Mucosa of descending colon (tissue), 3 donors: Measurements from ENCODE around the gene SOX8. TPM values are rescaled to one million over a fixed set of nuclear protein-coding genes. Genes with fewer than 3 reads are reported as not detected.

Experiments
- ATAC-seq: fragments of 200-7000 bp; cut with Tn5 transposase; one replicate; pipeline ENCODE4 v1.9.1; 2020; ENCODE audit warnings: mild to moderate bottlenecking, moderate library complexity
- DNase-seq, 3 donors: peaks; one replicate each; pipeline ENCODE4 v3.0.0-alpha.2; 2020
- H3K36me3 ChIP-seq: fragments of 200-600 bp; one replicate; pipeline ENCODE4 v1.8.0; 2021; ENCODE audit warnings: low read depth, mild to moderate bottlenecking
- H3K4me1 ChIP-seq: fragments of 200-600 bp; one replicate; pipeline ENCODE4 v1.8.0; 2021; ENCODE audit warnings: low read depth, mild to moderate bottlenecking
- H3K4me3 ChIP-seq: fragments of 200-600 bp; one replicate; pipeline ENCODE4 v1.8.0; 2021; ENCODE audit warnings: mild to moderate bottlenecking
- H3K9me3 ChIP-seq: fragments of 200-600 bp; one replicate; pipeline ENCODE4 v1.8.0; 2021; ENCODE audit warnings: mild to moderate bottlenecking
- intact Hi-C, 2 donors: fragments of 100-400 bp; cut with DNase I in 1 of 2; cut with micrococcal nuclease in 1 of 2; formaldehyde crosslinking; loops; one replicate each; pipeline versions ENCODE4 v1.11.0 to v1.11.1; 2022; cut with DNase I, micrococcal nuclease
- total RNA-seq, 3 donors: library from RNA; stranded (reverse); fragmentation: NEBNext Ultra II Directional in 2 of 3; extraction: Animal tissue kit (Norgen Biotek cat#: 25700) in 2 of 3; gene quantifications; one replicate each; pipeline versions ENCODE4 v1.2.1 to v1.2.4, GENCODE V29; 2021 to 2023
- TF ChIP-seq, protein P1 (sequence below): fragments of 200-600 bp; IDR thresholded peaks from one replicate; pipeline ENCODE4 v1.8.0; 2022; ENCODE audit warnings: antibody characterized with exemption, mild to moderate bottlenecking
- donor health status: DM: no; HTN: no; CAD: no; lungs with moderate emphysema.
- donor health status: DM: no; HTN: no; CAD: no.
- donor health status: DM: no; HTN: yes; CAD: no.

The SOX8 gene
- total RNA-seq, 3 donors from 2014 or later: 0.67 to 3.1 (median 0.75) TPM

DNA sequence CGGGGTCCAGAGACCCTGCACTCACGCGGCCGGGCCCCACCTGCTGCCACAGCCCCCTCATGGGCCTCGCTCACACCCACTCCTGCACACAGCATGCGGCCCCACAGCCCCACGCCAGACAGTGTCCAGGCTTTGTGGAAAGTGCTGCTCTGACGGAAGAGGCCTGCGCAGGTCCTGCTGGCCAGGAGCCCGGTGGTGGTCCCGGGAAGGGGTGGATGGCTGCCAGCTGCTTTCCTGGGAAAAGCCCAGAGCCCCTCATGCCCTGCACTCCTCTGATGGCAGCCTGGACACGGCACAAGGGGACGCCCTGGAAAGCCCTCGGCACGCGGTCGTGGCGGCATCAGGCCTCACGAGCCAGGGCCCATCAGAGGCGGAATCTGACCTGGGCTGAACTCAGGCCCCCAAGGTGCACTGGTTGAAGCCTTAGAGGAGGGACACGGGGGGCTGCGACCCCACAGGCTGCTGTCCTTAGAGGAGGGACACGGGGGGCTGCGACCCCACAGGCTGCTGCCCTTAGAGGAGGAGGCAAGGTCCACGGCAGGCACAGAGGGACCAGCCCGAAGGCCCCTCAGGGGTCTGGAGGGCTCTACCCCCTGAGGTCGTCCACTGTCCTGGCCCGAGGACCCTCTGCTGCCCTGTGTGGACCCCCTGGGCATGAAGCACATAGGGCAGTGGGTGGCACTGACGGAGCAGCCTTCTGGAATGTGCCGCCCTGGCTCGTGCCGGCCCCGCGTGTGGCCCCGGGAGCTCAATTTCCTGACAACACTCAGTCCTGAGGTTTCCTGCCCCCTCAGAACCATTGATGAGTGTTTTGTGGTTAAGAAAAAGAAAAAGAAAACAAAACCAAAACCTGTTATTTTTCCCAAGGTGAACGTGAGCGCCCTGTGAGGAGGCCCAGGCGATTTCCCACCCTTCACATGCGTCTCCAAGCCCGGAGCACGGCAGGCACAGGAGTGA is 22.1 kb downstream of the SOX8 start:
- H3K36me3 ChIP-seq: no peaks in the 10 kb centered on the region
- no peaks in the 10 kb centered on the region for H3K9me3 ChIP-seq
- DNase-seq: no peak
- TF ChIP-seq, protein P1, sequence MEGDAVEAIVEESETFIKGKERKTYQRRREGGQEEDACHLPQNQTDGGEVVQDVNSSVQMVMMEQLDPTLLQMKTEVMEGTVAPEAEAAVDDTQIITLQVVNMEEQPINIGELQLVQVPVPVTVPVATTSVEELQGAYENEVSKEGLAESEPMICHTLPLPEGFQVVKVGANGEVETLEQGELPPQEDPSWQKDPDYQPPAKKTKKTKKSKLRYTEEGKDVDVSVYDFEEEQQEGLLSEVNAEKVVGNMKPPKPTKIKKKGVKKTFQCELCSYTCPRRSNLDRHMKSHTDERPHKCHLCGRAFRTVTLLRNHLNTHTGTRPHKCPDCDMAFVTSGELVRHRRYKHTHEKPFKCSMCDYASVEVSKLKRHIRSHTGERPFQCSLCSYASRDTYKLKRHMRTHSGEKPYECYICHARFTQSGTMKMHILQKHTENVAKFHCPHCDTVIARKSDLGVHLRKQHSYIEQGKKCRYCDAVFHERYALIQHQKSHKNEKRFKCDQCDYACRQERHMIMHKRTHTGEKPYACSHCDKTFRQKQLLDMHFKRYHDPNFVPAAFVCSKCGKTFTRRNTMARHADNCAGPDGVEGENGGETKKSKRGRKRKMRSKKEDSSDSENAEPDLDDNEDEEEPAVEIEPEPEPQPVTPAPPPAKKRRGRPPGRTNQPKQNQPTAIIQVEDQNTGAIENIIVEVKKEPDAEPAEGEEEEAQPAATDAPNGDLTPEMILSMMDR: no peak
- peak; percentile 37 for ATAC-seq
- no peaks in the 10 kb centered on the region for H3K4me1 ChIP-seq
- intact Hi-C loops: no loop called here
- H3K4me3 ChIP-seq: no peak overlapping the region

DNA sequence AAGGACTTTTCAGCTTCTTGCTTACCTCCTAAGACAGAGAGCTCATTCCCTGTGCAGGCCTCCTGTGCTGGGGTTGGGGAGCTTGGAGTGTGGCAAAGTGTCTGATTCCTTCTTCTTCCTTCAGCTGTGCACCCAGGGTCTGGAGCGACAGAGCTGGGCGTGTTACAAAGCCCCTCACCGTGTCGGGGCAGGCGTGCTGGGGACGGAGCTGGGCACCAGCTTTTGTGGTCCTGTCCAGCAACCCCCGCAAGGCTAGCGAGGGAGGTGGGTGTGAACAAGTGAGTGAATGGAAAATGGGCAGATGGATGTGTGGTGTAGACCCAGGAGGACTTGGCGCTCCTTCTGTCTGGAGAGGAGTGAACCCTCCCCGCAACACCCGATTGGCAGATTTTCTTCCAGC is 23.7 kb downstream of the SOX8 start:
- intact Hi-C loops: no loop called here
- ATAC-seq (no peak), DNase-seq (no peak)
- H3K4me1 ChIP-seq: no peaks in the 10 kb centered on the region
- TF ChIP-seq, protein P1: no peak
- H3K36me3 ChIP-seq: no peaks in the 10 kb centered on the region
- no peaks in the 10 kb centered on the region for H3K9me3 ChIP-seq
- no peak overlapping the region for H3K4me3 ChIP-seq

DNA sequence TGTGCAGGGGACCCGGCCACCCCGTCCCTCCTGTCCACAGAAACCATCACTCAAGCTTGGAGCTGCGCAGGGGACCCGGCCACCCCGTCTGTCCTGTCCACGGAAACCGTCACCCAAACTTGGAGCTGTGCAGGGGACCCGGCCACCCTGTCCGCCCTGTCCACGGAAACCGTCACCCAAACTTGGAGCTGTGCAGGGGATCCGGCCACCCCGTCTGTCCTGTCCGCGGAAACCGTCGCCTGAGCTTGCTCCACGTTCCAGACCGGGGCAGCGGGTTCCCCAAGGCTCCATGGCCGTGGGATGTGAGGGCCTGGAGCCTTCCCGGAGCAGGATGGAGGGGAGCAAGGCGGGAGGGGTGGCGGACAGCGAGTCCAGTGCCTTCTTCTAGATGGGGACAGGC is 25.2 kb downstream of the SOX8 start:
- TF ChIP-seq, protein P1: no peak
- DNase-seq: no peak
- no peak for ATAC-seq
- H3K9me3 ChIP-seq: no peaks in the 10 kb centered on the region
- intact Hi-C loops: no loop called here
- H3K36me3 ChIP-seq: no peaks in the 10 kb centered on the region
- no peak overlapping the region for H3K4me3 ChIP-seq
- H3K4me1 ChIP-seq: no peaks in the 10 kb centered on the region

DNA sequence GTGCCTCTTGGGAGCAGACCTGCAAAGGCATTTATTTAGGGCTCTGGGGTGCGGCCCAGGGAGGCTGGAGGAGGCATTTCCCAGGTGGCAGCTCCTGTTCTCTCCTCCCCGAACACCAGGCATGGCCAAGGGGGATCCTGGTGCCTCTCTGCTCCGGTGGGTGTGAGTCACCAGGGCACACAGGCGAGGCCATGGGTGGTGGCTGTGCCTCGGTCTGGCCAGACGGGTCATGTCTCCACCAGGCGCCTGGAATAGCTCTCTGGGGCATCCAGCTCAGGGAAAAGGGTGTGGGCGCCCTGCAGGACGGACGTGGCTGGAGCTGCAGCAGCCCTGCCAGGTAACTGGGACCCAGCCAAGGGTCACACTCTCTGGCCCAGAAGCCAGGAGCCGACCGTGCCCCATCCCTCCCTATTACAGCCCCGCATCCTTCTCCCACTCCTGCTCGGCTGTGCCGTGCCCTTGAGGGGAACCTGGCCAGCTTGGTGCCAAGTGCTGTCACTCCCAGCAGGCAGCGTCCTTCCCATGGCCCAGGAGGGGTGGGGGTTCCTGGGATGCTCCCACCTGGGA is 25.8 kb downstream of the SOX8 start:
- H3K9me3 ChIP-seq: no peaks in the 10 kb centered on the region
- TF ChIP-seq, protein P1: no peak
- no peak overlapping the region for H3K4me3 ChIP-seq
- intact Hi-C loops: no loop called here
- no peaks in the 10 kb centered on the region for H3K36me3 ChIP-seq
- no peaks in the 10 kb centered on the region for H3K4me1 ChIP-seq
- DNase-seq: no peak
- no peak for ATAC-seq

DNA sequence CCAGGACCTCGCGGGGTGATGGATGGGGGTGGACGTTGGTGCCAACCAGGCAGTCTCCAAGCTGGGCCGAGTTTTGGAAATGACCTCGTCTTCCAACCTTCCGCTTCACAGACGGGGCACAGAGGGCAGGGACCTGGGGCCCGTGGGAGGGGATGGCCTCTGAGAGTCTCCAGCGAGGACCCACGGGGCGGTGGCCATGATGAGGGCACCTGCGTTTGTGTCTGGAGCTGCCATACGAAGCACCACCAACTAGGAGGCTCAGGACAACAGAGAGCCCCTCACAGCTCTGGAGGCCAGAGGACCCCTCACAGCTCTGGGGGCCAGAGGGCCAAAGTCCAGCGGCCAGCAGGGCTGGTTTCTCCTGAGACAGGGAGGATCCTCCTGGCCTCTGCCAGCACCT is 26.5 kb downstream of the SOX8 start:
- intact Hi-C loops: no loop called here
- Histone ChIP-seq H3K9me3 (no peaks in the 10 kb centered on the region), H3K4me1 (no peaks in the 10 kb centered on the region), H3K4me3 (no peak overlapping the region), H3K36me3 (no peaks in the 10 kb centered on the region)
- TF ChIP-seq, protein P1: no peak
- ATAC-seq (no peak), DNase-seq (no peak)
